A549 (cell line): ENCODE data around the gene PDXK.

Experiments used
- CBX2 ChIP-seq: fragments of 200-600 bp; sonication (generic); IDR thresholded peaks from 2 replicates; pipeline ENCODE4 v1.6.1; 2016; ENCODE audit warnings: low read depth, mild to moderate bottlenecking, borderline replicate concordance
- CHD4 ChIP-seq: fragments of 200-600 bp; sonication (generic); IDR thresholded peaks from 2 replicates; pipeline ENCODE4 v1.6.1; 2016; ENCODE audit warnings: antibody characterized with exemption, mild to moderate bottlenecking, borderline replicate concordance
- ELK1 ChIP-seq: fragments of 150-350 bp; IDR thresholded peaks from 2 replicates; pipeline ENCODE4 v1.6.1; 2014; ENCODE audit warnings: low read depth, mild to moderate bottlenecking, low read length
- EP300 ChIP-seq, 2 experiments: fragments of >200 bp; sonication (Bioruptor Twin); formaldehyde crosslinking; IDR thresholded peaks; 2 replicates in 1 of 2; 3 replicates in 1 of 2; pipeline ENCODE4 v1.6.1; 2016 to 2017
- GATA3 ChIP-seq: IDR thresholded peaks from 2 replicates; pipeline ENCODE4 v1.6.1; 2012; ENCODE audit warnings: borderline replicate concordance
- JUN ChIP-seq, 2 experiments: fragments of >200 bp; sonication (Bioruptor Twin); formaldehyde crosslinking; IDR thresholded peaks; 2 replicates in 1 of 2; 3 replicates in 1 of 2; pipeline ENCODE4 v1.6.1; 2016 to 2017
- MAFK ChIP-seq: fragments of 450-650 bp; IDR thresholded peaks from 2 replicates; pipeline ENCODE4 v1.6.1; 2014; ENCODE audit not compliant: partially characterized antibody
- MAZ ChIP-seq: fragments of 150-350 bp; IDR thresholded peaks from 2 replicates; pipeline ENCODE4 v1.6.1; 2014; ENCODE audit warnings: antibody characterized with exemption, low read depth, low read length, borderline replicate concordance
- POLR2A ChIP-seq: IDR thresholded peaks from 2 replicates; pipeline ENCODE4 v1.6.1; 2012; ENCODE audit warnings: mild to moderate bottlenecking, low read length
- RARB ChIP-seq: fragments of 250-450 bp; sonication (Bioruptor Pico); IDR thresholded peaks from 2 replicates; pipeline ENCODE4 v1.8.0; 2021; ENCODE audit warnings: mild to moderate bottlenecking, moderate library complexity
- REST ChIP-seq: fragments of 200-600 bp; sonication (generic); IDR thresholded peaks from 2 replicates; pipeline ENCODE4 v1.6.1; 2016; ENCODE audit warnings: antibody characterized with exemption, mild to moderate bottlenecking, moderate library complexity
- RNF2 ChIP-seq: fragments of 200-600 bp; sonication (generic); IDR thresholded peaks from 2 replicates; pipeline ENCODE4 v1.6.1; 2016; ENCODE audit warnings: low read depth, mild to moderate bottlenecking, antibody characterized with exemption, moderate library complexity, borderline replicate concordance
- TF ChIP-seq, protein P1 (sequence below): fragments of >200 bp; sonication (Bioruptor Twin); formaldehyde crosslinking; IDR thresholded peaks from 3 replicates; pipeline ENCODE4 v1.5.1; 2016

- TF ChIP-seq, protein P1, sequence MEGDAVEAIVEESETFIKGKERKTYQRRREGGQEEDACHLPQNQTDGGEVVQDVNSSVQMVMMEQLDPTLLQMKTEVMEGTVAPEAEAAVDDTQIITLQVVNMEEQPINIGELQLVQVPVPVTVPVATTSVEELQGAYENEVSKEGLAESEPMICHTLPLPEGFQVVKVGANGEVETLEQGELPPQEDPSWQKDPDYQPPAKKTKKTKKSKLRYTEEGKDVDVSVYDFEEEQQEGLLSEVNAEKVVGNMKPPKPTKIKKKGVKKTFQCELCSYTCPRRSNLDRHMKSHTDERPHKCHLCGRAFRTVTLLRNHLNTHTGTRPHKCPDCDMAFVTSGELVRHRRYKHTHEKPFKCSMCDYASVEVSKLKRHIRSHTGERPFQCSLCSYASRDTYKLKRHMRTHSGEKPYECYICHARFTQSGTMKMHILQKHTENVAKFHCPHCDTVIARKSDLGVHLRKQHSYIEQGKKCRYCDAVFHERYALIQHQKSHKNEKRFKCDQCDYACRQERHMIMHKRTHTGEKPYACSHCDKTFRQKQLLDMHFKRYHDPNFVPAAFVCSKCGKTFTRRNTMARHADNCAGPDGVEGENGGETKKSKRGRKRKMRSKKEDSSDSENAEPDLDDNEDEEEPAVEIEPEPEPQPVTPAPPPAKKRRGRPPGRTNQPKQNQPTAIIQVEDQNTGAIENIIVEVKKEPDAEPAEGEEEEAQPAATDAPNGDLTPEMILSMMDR = no peak
- TF ChIP-seq RARB (CRISPR knock-in tag) = no peak
- TF ChIP-seq REST = no peak
- no peak for TF ChIP-seq EP300 (IDR thresholded peaks at IDR 0.05)
- TF ChIP-seq GATA3 = no peak
- no peak for TF ChIP-seq CBX2
- TF ChIP-seq POLR2A = no peak
- TF ChIP-seq JUN (IDR thresholded peaks at IDR 0.05) = no peak
- TF ChIP-seq ELK1 = no peak
- TF ChIP-seq RNF2 = no peak
- TF ChIP-seq MAZ = no peak
- no peak for TF ChIP-seq MAFK
- no peak for TF ChIP-seq CHD4
Measured at GRCh38 chr21:43721939-43722338, 3.0 kb downstream of the PDXK start.
